SK-N-SH treated with all-trans-retinoic acid at 6 μM for 48 hours (cell line): ENCODE results near the gene EIF2D.

Experiments used
- ATAC-seq: fragments of 200-7000 bp; cut with Tn5 transposase; 3 replicates; pipeline ENCODE4 v1.9.1; 2020; ENCODE audit warnings: mild to moderate bottlenecking, moderate library complexity
- BACH2 ChIP-seq: fragments of 250-450 bp; sonication (Bioruptor Pico); IDR thresholded peaks from 2 replicates; pipeline ENCODE4 v1.9.0; 2021; ENCODE audit warnings: mild to moderate bottlenecking, borderline replicate concordance
- CREB5 ChIP-seq: fragments of 250-450 bp; sonication (Bioruptor Pico); IDR thresholded peaks from 2 replicates; pipeline ENCODE4 v1.5.1; 2020; ENCODE audit warnings: low read depth, mild to moderate bottlenecking, moderate library complexity
- CSDC2 ChIP-seq: fragments of 250-450 bp; sonication (Bioruptor Pico); IDR thresholded peaks from 2 replicates; pipeline ENCODE4 v1.5.0; 2020; ENCODE audit warnings: mild to moderate bottlenecking, moderate library complexity
- CSRNP3 ChIP-seq: fragments of 250-450 bp; sonication (Bioruptor Pico); IDR thresholded peaks from 2 replicates; pipeline ENCODE4 v1.5.1; 2021; ENCODE audit warnings: mild to moderate bottlenecking, moderate library complexity
- ESRRG ChIP-seq: fragments of 250-450 bp; sonication (Bioruptor Pico); IDR thresholded peaks from 2 replicates; pipeline ENCODE4 v1.6.1; 2021; ENCODE audit warnings: mild to moderate bottlenecking
- GLIS3 ChIP-seq: fragments of 250-450 bp; sonication (Bioruptor Pico); IDR thresholded peaks from 2 replicates; pipeline ENCODE4 v1.5.0; 2020; ENCODE audit warnings: mild to moderate bottlenecking, moderate library complexity
- ISL1 ChIP-seq: fragments of 250-450 bp; sonication (Bioruptor Pico); IDR thresholded peaks from 2 replicates; pipeline ENCODE4 v2.1.2; 2022; ENCODE audit warnings: mild to moderate bottlenecking, moderate library complexity
- OSR1 ChIP-seq: fragments of 250-450 bp; sonication (Bioruptor Pico); IDR thresholded peaks from 2 replicates; pipeline ENCODE4 v1.8.0; 2022; ENCODE audit warnings: moderate library complexity, mild to moderate bottlenecking, inconsistent platforms
- POU6F1 ChIP-seq: fragments of 250-450 bp; sonication (Bioruptor Pico); IDR thresholded peaks from 2 replicates; pipeline ENCODE4 v1.8.0; 2021; ENCODE audit warnings: low read depth, mild to moderate bottlenecking, moderate library complexity, borderline replicate concordance
- RARB ChIP-seq: fragments of 250-450 bp; sonication (Bioruptor Pico); IDR thresholded peaks from 2 replicates; pipeline ENCODE4 v1.8.0; 2021; ENCODE audit warnings: mild to moderate bottlenecking, moderate library complexity
- TSHZ2 ChIP-seq: fragments of 250-450 bp; sonication (Bioruptor Pico); IDR thresholded peaks from 2 replicates; pipeline ENCODE4 v1.5.0; 2020; ENCODE audit warnings: mild to moderate bottlenecking, moderate library complexity
- ZC3H10 ChIP-seq: fragments of 250-450 bp; sonication (Bioruptor Pico); IDR thresholded peaks from 2 replicates; pipeline ENCODE4 v1.5.1; 2021; ENCODE audit warnings: mild to moderate bottlenecking, moderate library complexity
- ZFP3 ChIP-seq: fragments of 250-450 bp; sonication (Bioruptor Pico); IDR thresholded peaks from 2 replicates; pipeline ENCODE4 v1.5.0; 2020; ENCODE audit warnings: mild to moderate bottlenecking, moderate library complexity
- ZNF565 ChIP-seq: fragments of 450-650 bp; formaldehyde crosslinking; conservative IDR thresholded peaks from 2 replicates; pipeline ENCODE4 v1.5.0; 2020; ENCODE audit warnings: low read depth, mild to moderate bottlenecking, moderate library complexity
- ZNF70 ChIP-seq: fragments of 450-650 bp; formaldehyde crosslinking; IDR thresholded peaks from 2 replicates; pipeline ENCODE4 v1.5.0; 2020; ENCODE audit warnings: mild to moderate bottlenecking, moderate library complexity
- ZNF8 ChIP-seq: fragments of 450-650 bp; formaldehyde crosslinking; IDR thresholded peaks from 2 replicates; pipeline ENCODE4 v1.5.0; 2020; ENCODE audit warnings: mild to moderate bottlenecking, moderate library complexity

EIF2D gene

GRCh38 chr1:206590025-206590758 is 22.1 kb downstream of the EIF2D start:
- peak; percentile 58 for ATAC-seq
- TF ChIP-seq ZC3H10 (CRISPR knock-in tag) (no peak), CSRNP3 (CRISPR knock-in tag) (no peak), ZFP3 (CRISPR knock-in tag) (no peak), ZNF8 (no peak), ZNF70 (CRISPR knock-in tag) (no peak), POU6F1 (CRISPR knock-in tag) (no peak), ISL1 (CRISPR knock-in tag) (no peak), CREB5 (CRISPR knock-in tag) (no peak), BACH2 (CRISPR knock-in tag) (no peak), ESRRG (CRISPR knock-in tag) (no peak)

- peak; percentile 94 for ATAC-seq
- TF ChIP-seq OSR1 (CRISPR knock-in tag) (0 out of 2 replicates have a peak, but pooled peaks have one; percentile 9), ISL1 (CRISPR knock-in tag) (no peak), CSRNP3 (CRISPR knock-in tag) (no peak)
Observed at GRCh38 chr1:206589206-206589605, 23.1 kb downstream of the EIF2D start.

GRCh38 chr1:206588492-206588891 is 23.8 kb downstream of the EIF2D start:
- TF ChIP-seq ZNF565 (CRISPR knock-in tag) (no peak), POU6F1 (CRISPR knock-in tag) (no peak), GLIS3 (CRISPR knock-in tag) (no peak), CSDC2 (no peak), CSRNP3 (CRISPR knock-in tag) (no peak), BACH2 (CRISPR knock-in tag) (no peak), TSHZ2 (CRISPR knock-in tag) (no peak), ZFP3 (CRISPR knock-in tag) (no peak), ZNF70 (CRISPR knock-in tag) (no peak), RARB (CRISPR knock-in tag) (no peak), ZC3H10 (CRISPR knock-in tag) (no peak), ESRRG (CRISPR knock-in tag) (no peak)
- TF ChIP-seq, all 23 proteins: peak for 0
- no peak for ATAC-seq
